Measurements from ENCODE around the gene LENG8. TPM values are rescaled to one million over a fixed set of nuclear protein-coding genes. Genes with fewer than 3 reads are reported as not detected.

The LENG8 gene
- total and polyA plus RNA-seq, 2 of the 8 experiments (the other 6 are each of a cell fraction or from before 2014, with no cell fraction given): 62.2 to 108 TPM

GRCh38 chr19:54449701-54450069 is 686 bp downstream of the LENG8 start:
- TF ChIP-seq CBX5 (IDR thresholded peaks at IDR 0.05; ENCODE audit: low read depth, low read length): no peak
- no peak for TF ChIP-seq BACH1 (IDR thresholded peaks at IDR 0.05; ENCODE audit: low read length)
- TF ChIP-seq SP1 (IDR thresholded peaks at IDR 0.05; ENCODE audit: low read depth, low read length): no peak
- TF ChIP-seq SAP30 (IDR thresholded peaks at IDR 0.05; ENCODE audit: insufficient read depth, insufficient replicate concordance, low read length): no peak
- TF ChIP-seq CHD2 (IDR thresholded peaks at IDR 0.05; ENCODE audit: low read length): no peak
- H2BK20ac ChIP-seq (ENCODE audit: low read length): no peak overlapping the region
- H2BK5ac ChIP-seq (ENCODE audit: low read depth, low read length): peak overlapping the region; percentile 44; the same call in 1 of the 2 replicates
- H3K4ac ChIP-seq (replicated peaks; ENCODE audit: insufficient read length, low read depth, low read length): no peak overlapping the region
- FAIRE-seq (no peak), DNase-seq (ENCODE audit: low read depth in 1 of 2, low spot score in 2 of 2) (no peak)
- H3K4me1 ChIP-seq (replicated peaks in 1 of 4; ENCODE audit: control insufficient read depth in 3 of 4, insufficient read depth in 4 of 4, low read length in 3 of 4): peaks cover 0 to 2% (median under 1%) of the 10 kb centered on the region in 4 experiments; a peak in 5 of 7 replicates
- H3K4me2 ChIP-seq (ENCODE audit: insufficient read depth in 1 of 2, low read depth in 2 of 2, low read length in 2 of 2): peak overlapping the region; percentile 95 to 99
- H3K56ac ChIP-seq (replicated peaks; ENCODE audit: insufficient read length, low read depth, low read length): peak overlapping the region; percentile 9
- peak overlapping the region; percentile 61 to 90 (median 84) for H3K4me3 ChIP-seq (ENCODE audit: extremely low read depth in 1 of 4, insufficient read depth in 2 of 4, low read depth in 3 of 4, low read length in 4 of 4)
- no peak overlapping the region for H3K14ac ChIP-seq (ENCODE audit: insufficient read length)
- no peak overlapping the region for H3K23ac ChIP-seq (ENCODE audit: insufficient read length)
- peaks cover 16 to 56% of the 10 kb centered on the region in 2 experiments for H3K79me2 ChIP-seq (ENCODE audit: control insufficient read depth in 1 of 2, insufficient read depth in 2 of 2, low read length in 2 of 2)
- H4K5ac ChIP-seq (ENCODE audit: insufficient read length, low read depth, low read length): peak overlapping the region; percentile 1
- no peaks in the 10 kb centered on the region for H3K27me3 ChIP-seq (replicated peaks in 1 of 4; ENCODE audit: control insufficient read depth in 3 of 4, extremely low read depth in 1 of 4, insufficient read depth in 3 of 4, low read length in 3 of 4)
- H3K27ac ChIP-seq (ENCODE audit: low read depth, low read length): peak overlapping the region; percentile 89; the same call in 1 of the 2 replicates
- H3K9ac ChIP-seq (replicated peaks in 1 of 4; ENCODE audit: extremely low read depth in 1 of 4, low read depth in 3 of 4, low read length in 3 of 4): peak overlapping the region; percentile 81 to 89 (median 88)
- no peak overlapping the region for H3K18ac ChIP-seq (ENCODE audit: extremely low read depth, low read length)
- CTCF ChIA-PET (ENCODE audit: partially characterized antibody): interaction anchor here (0.6 to 2.5 kb wide), 2 partner anchors 34 to 286 kb away, joined by 3 to 9 read pairs; partner anchors contain the start of gene TTYH1
- peaks cover 12 to 39% of the 10 kb centered on the region in 2 experiments for H4K20me1 ChIP-seq (replicated peaks in 1 of 2; ENCODE audit: control insufficient read depth in 1 of 2, insufficient read depth in 2 of 2, low read length in 2 of 2)
- H2AK5ac ChIP-seq (ENCODE audit: low read depth, low read length): no peak overlapping the region
- H2BK15ac ChIP-seq (ENCODE audit: low read length): no peak overlapping the region
- no peak overlapping the region for H4K8ac ChIP-seq (ENCODE audit: extremely low read depth, insufficient read depth, low read length)
- H3K9me3 ChIP-seq (ENCODE audit: insufficient read depth in 2 of 2, low read depth in 1 of 2, low read length in 1 of 2): no peaks in the 10 kb centered on the region
- no peak overlapping the region for H2BK12ac ChIP-seq (ENCODE audit: low read depth, low read length)
- peaks cover 6% of the 10 kb centered on the region; the same call in 1 of the 2 replicates for H3K23me2 ChIP-seq (ENCODE audit: low read depth, low read length)
- POLR2A ChIA-PET (ENCODE audit: partially characterized antibody): interaction anchor here (1.5 to 10.3 kb wide), 5 partner anchors 10 to 51 kb away, joined by 4 to 129 read pairs (median 12); partner anchors contain the start of gene LENG9
- peaks cover 18% of the 10 kb centered on the region for H3K79me1 ChIP-seq (ENCODE audit: low read depth, low read length)
- H4K91ac ChIP-seq (replicated peaks; ENCODE audit: insufficient read length, low read length): peak overlapping the region; percentile 87
- 9% methylated on average over 11 of the region's 21 CpGs; no CpG with 5 or more reads in 1 of the 2 experiments for WGBS, 2 experiments (ENCODE audit: extremely low coverage in 1 of 2, insufficient coverage in 1 of 2, insufficient read length in 1 of 2, insufficient replicate concordance in 2 of 2, low coverage in 1 of 2, low lambda C conversion rate in 2 of 2, missing lambda C conversion rate in 1 of 2)
- no peak overlapping the region for H2AFZ ChIP-seq (ENCODE audit: low read length)
- H3K36me3 ChIP-seq (ENCODE audit: control insufficient read depth in 2 of 4, insufficient read depth in 4 of 4, low read length in 3 of 4): peaks cover 30 to 41% (median 35%) of the 10 kb centered on the region in 4 experiments
- no peak overlapping the region for H2BK120ac ChIP-seq (replicated peaks; ENCODE audit: low read depth, low read length)

All from H1 (cell line).